ENCODE data around the gene DNHD1. TPM values are rescaled to one million over a fixed set of nuclear protein-coding genes. Genes with fewer than 3 reads are reported as not detected.
A peak's percentile ranks its signal among the peaks of the same experiment; 100 is the strongest.
"Not testable (repeated sequence)": the region's sequence is repeated elsewhere in the genome, so short reads cannot be mapped to it uniquely, and the experiment has no call there.

The DNHD1 gene
- total RNA-seq, 1 experiment from 2014 or later, result 3.5 TPM

- H3K27ac ChIP-seq, result no peak overlapping the region
- no peak overlapping the region for H3K4me3 ChIP-seq
- H3K4me1 ChIP-seq, result no peaks in the 10 kb centered on the region
- DNase-seq, result no peak
- no peaks in the 10 kb centered on the region for H3K27me3 ChIP-seq
- peaks cover 54% of the 10 kb centered on the region for H3K36me3 ChIP-seq
- no peaks in the 10 kb centered on the region for H3K9me3 ChIP-seq (replicated peaks)
Observed at GRCh38 chr11:6488342-6488741, 8.7 kb upstream of the DNHD1 start.

- no peak overlapping the region for H3K4me3 ChIP-seq
- DNase-seq, result no peak
Observed at GRCh38 chr11:6488821-6489220, 8.3 kb upstream of the DNHD1 start.

GRCh38 chr11:6489306-6489705 lies 7.8 kb upstream of the DNHD1 start:
- H3K27ac ChIP-seq, result no peak overlapping the region
- peaks cover 51% of the 10 kb centered on the region for H3K36me3 ChIP-seq
- H3K4me1 ChIP-seq, result no peaks in the 10 kb centered on the region
- DNase-seq, result no peak
- H3K9me3 ChIP-seq (replicated peaks), result no peaks in the 10 kb centered on the region
- no peak overlapping the region for H3K4me3 ChIP-seq
- H3K27me3 ChIP-seq, result no peaks in the 10 kb centered on the region

More at GRCh38 chr11:6488821-6489220, 8.3 kb upstream of the DNHD1 start:
- Histone ChIP-seq H3K27ac (no peak overlapping the region), H3K36me3 (peaks cover 51% of the 10 kb centered on the region), H3K9me3 (replicated peaks) (no peaks in the 10 kb centered on the region), H3K27me3 (no peaks in the 10 kb centered on the region), H3K4me1 (no peaks in the 10 kb centered on the region)

DNA sequence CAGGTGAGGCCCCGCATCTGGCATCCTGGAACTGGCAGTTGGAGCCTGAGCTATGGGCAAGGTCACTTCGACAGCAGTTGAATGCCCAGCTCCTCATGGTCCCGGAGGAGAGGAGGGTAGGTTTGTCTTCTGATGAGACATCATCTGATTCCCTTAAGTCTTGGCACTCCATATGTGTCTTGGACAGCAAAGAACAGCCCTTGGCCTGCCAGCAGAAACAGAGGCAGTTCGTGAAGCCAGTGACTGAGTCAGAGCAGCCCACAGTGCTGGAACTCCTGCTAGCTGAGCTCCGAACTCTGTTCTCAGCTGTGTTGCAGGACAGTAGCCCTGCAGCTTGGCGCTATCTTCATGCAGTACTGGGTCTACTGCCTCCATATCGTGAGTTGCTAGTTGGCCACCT lies 1.0 kb downstream of the DNHD1 start:
- H3K9me3 ChIP-seq (replicated peaks), result no peaks in the 10 kb centered on the region
- H3K4me1 ChIP-seq, result no peaks in the 10 kb centered on the region
- no peak for DNase-seq
- H3K27ac ChIP-seq, result no peak overlapping the region
- peaks cover 12% of the 10 kb centered on the region for H3K36me3 ChIP-seq
- H3K4me3 ChIP-seq, result no peak overlapping the region
- no peaks in the 10 kb centered on the region for H3K27me3 ChIP-seq

GRCh38 chr11:6498544-6498943 lies 1.5 kb downstream of the DNHD1 start:
- Histone ChIP-seq H3K4me1 (no peaks in the 10 kb centered on the region), H3K27me3 (no peaks in the 10 kb centered on the region), H3K36me3 (peaks cover 8% of the 10 kb centered on the region; the same call in 1 of the 2 replicates), H3K4me3 (no peak overlapping the region), H3K27ac (no peak overlapping the region), H3K9me3 (replicated peaks) (no peaks in the 10 kb centered on the region)
- no peak for DNase-seq

DNA sequence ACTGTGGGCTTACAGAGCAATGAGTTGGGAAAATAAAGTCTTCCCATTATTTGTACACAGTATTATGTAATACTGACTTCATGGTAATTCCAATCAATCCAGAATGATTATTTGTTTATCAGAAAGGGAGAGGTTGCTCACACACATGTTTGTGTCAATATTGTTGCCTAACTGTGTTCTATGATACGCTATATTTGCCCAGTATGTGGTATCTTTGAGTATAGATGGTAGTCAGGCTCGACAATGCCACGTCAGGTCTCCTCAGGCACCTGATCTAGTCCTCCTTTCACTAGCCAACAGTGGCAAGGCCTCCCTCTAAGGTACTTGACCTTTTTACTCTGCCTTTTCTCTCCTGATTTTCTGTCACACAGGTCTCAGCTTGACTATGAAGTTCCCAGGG lies 5.3 kb downstream of the DNHD1 start:
- no peaks in the 10 kb centered on the region for H3K9me3 ChIP-seq (replicated peaks)
- peaks cover 7% of the 10 kb centered on the region for H3K36me3 ChIP-seq
- DNase-seq, result no peak

DNA sequence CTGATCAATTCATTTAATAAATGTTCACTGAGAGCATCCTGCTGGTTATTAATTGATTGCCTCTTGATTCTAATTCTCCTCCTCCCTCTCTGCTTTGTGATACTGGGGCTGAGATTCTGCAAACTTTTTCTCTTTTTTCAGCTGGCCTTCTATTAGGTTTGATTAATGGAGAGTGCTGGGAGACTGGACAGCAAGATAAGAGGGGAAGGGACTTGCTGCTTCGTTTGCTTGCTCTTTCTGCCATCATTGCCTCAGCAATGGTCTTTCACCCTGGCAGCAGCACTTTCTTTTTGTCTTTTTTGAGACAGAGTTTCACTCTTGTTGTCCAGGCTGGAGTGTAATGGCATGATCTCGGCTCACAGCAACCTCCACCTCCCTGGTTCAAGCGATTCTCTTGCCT lies 7.1 kb downstream of the DNHD1 start:
- Histone ChIP-seq H3K27ac (no peak overlapping the region), H3K27me3 (no peaks in the 10 kb centered on the region), H3K4me1 (no peaks in the 10 kb centered on the region), H3K4me3 (no peak overlapping the region), H3K9me3 (replicated peaks) (no peaks in the 10 kb centered on the region), H3K36me3 (peaks cover 7% of the 10 kb centered on the region)
- no peak for DNase-seq

More for the DNA sequence above, 5.3 kb downstream of the DNHD1 start:
- H3K27me3 ChIP-seq, result no peaks in the 10 kb centered on the region
- H3K27ac ChIP-seq, result no peak overlapping the region
- no peaks in the 10 kb centered on the region for H3K4me1 ChIP-seq
- H3K4me3 ChIP-seq, result no peak overlapping the region

DNA sequence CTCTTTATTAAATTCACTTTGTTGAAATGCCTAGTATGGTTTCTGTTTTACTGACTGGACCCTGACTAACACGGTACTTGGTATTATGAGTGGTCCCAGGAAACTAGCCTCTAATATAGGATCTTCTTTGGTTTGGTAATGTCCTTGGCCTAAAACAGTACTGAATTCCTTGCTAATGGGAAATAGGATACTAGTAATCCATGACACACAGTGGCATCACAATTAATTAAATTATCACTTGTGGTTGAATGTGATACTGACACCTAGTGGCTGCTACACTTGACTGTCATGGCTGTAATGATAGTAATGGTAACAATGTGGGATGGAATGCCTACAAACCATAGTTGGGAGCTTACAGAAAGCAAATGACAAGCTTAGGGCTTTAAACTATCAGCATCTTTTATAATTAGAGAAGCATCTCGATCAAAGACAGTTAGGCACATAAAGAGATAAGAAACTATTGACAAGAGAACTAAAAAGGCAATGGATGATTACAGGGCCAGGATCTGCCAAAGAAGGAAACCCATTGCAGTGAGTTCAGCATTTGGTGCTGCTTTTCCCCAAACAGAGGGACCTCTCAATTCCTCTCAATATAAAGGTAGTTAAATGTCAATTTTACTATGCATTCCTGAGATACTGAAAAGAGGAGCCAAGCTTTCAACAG lies 8.6 kb downstream of the DNHD1 start:
- peak in 1 of 2 experiments; percentile 49 for DNase-seq
- Histone ChIP-seq H3K4me3 (no peak overlapping the region), H3K36me3 (peaks cover 3% of the 10 kb centered on the region; the same call in 1 of the 2 replicates), H3K27ac (no peak overlapping the region), H3K27me3 (no peaks in the 10 kb centered on the region), H3K9me3 (replicated peaks) (no peaks in the 10 kb centered on the region), H3K4me1 (no peaks in the 10 kb centered on the region)

DNA sequence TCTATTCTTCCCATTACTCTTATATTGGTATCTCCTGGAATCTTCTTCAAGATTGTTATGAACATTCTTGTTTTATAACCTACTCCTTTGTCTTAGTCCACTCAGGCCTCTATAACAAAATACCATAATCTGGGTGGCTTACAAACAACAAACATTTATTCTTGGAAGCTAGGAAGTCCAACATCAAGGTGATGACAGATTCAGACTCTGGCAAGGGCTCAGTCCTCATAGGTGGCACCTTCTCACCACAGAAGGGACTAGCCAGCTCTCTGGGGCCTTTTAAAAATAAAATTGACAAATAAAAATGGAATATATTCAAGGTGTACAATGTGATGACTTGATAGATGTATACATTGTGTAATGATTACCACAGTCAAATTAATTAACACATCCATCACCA lies 19.8 kb downstream of the DNHD1 start:
- DNase-seq, result no peak
- Histone ChIP-seq H3K4me1 (no peaks in the 10 kb centered on the region), H3K27me3 (no peaks in the 10 kb centered on the region), H3K4me3 (no peak overlapping the region), H3K36me3 (no peaks in the 10 kb centered on the region), H3K27ac (no peak overlapping the region), H3K9me3 (replicated peaks) (0 out of 2 replicates have a peak, but pooled peaks cover 4% of the 10 kb centered on the region)

- no peaks in the 10 kb centered on the region for H3K36me3 ChIP-seq
- no peaks in the 10 kb centered on the region for H3K9me3 ChIP-seq (replicated peaks)
- no peak for DNase-seq
- H3K4me1 ChIP-seq, result no peaks in the 10 kb centered on the region
- H3K27ac ChIP-seq, result no peak overlapping the region
- H3K4me3 ChIP-seq, result no peak overlapping the region
- H3K27me3 ChIP-seq, result no peaks in the 10 kb centered on the region
Observed at GRCh38 chr11:6520265-6520664, 23.2 kb downstream of the DNHD1 start.

- H3K4me3 ChIP-seq; H3K9me3 ChIP-seq (replicated peaks); DNase-seq; H3K4me1 ChIP-seq; H3K27ac ChIP-seq; H3K27me3 ChIP-seq; H3K36me3 ChIP-seq: not testable (repeated sequence)
Observed at GRCh38 chr11:6521946-6522345, 24.9 kb downstream of the DNHD1 start.

DNA sequence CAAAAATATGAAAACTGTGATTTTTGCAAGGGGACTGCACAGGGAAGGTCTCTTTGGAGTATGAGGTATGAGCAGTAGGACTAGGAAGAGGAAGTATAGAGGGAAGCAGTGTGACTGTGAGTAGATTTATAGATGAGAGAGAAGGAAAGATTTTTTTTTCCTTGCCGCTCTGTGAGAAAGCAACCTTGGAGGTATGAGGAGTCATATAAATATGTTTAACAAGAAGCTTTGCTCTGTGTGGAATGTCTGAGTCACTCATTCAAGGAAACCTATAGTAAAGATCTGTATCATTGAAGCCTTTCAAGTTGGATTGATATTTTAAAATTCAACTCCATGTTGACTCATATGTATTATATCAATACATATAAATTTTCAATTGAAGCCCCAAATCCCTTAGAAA lies 26.2 kb downstream of the DNHD1 start:
- Histone ChIP-seq H3K36me3 (no peaks in the 10 kb centered on the region), H3K4me1 (no peaks in the 10 kb centered on the region), H3K9me3 (replicated peaks) (no peaks in the 10 kb centered on the region), H3K27me3 (no peaks in the 10 kb centered on the region), H3K4me3 (no peak overlapping the region), H3K27ac (no peak overlapping the region)
- no peak for DNase-seq

DNA sequence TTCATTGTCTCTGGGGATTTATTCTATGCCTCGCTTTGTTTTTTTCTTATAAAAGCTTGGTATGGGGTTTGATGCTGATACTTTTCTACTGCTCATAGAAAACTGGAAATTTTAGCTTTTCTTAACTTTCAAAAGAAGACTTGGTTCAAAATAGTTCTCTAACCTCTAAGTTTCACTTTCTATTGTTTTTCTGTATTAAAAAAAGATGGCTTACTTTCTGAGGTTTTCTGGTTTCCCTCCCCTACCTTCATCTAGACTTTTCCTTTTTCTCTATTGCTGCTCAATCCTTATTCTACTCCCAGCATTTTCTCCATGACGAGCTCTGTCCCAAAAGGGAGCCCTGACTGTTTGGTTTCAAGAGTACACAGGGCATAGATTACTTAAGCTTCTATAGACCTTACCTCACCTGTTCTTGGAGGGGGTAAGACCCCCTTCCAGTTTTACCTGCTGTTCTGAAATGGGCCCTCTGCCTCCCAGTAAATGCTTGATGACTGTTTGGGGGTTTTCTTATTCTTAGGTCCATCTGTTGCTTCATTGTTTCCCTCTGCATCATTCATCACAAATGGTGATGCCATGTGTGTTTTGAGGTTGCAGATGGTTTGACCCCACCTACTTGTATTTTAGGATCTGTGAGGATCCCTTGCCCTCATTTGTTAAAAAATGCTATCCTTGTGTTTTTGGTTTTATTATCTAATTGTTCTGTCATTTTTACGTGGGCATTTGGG lies 29.5 kb downstream of the DNHD1 start:
- Histone ChIP-seq H3K27me3 (no peaks in the 10 kb centered on the region), H3K4me1 (no peaks in the 10 kb centered on the region), H3K9me3 (replicated peaks) (no peaks in the 10 kb centered on the region), H3K36me3 (no peaks in the 10 kb centered on the region), H3K27ac (no peak overlapping the region), H3K4me3 (no peak overlapping the region)
- DNase-seq, result no peak

DNA sequence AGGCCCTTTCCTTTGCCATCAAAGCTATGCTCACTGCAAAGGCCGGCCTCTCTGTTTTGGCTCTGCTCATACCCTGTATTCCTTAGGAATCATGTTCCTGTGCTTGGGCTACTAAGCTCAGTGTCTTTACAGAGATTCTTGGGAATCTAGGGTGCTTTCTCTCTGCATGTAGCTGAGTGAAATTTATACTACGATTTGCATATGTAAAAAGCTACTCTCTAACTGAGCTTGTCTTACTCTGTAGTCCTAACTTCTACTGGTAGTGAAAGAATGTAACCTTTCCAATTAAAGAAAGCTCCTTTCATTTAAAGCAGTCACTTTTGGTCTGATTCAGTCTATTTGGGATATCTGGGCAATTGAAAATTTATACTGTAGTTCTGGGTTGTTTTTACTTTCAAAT lies 32.2 kb downstream of the DNHD1 start:
- Histone ChIP-seq H3K36me3 (no peaks in the 10 kb centered on the region), H3K27ac (no peak overlapping the region), H3K9me3 (replicated peaks) (no peaks in the 10 kb centered on the region), H3K4me1 (no peaks in the 10 kb centered on the region), H3K27me3 (no peaks in the 10 kb centered on the region), H3K4me3 (no peak overlapping the region)
- DNase-seq, result no peak

GRCh38 chr11:6530848-6531247 lies 33.8 kb downstream of the DNHD1 start:
- no peaks in the 10 kb centered on the region for H3K36me3 ChIP-seq

More at GRCh38 chr11:6530848-6531247, 33.8 kb downstream of the DNHD1 start:
- DNase-seq, result no peak
- Histone ChIP-seq H3K9me3 (replicated peaks) (no peaks in the 10 kb centered on the region), H3K27me3 (no peaks in the 10 kb centered on the region), H3K4me1 (no peaks in the 10 kb centered on the region), H3K4me3 (no peak overlapping the region), H3K27ac (no peak overlapping the region)
